Neural crest cell (in vitro differentiated cells): ENCODE data around the gene LRCH1. TPM values are rescaled to one million over a fixed set of nuclear protein-coding genes. Genes with fewer than 3 reads are reported as not detected.
A peak's percentile ranks its signal among the peaks of the same experiment; 100 is the strongest.

Source experiments
- DNase-seq: peaks from one replicate; pipeline ENCODE4 v3.0.0; 2021; ENCODE audit warnings: low read depth, mixed read lengths, low spot score
- H3K27ac Mint-ChIP-seq: one replicate; pipeline ENCODE4 v1.8.0; 2021; ENCODE audit warnings: mild to moderate bottlenecking, mixed read lengths; ENCODE audit not compliant: unreplicated experiment
- H3K27me3 Mint-ChIP-seq: 2 replicates; pipeline ENCODE4 v1.8.0; 2021; ENCODE audit warnings: low read depth, mild to moderate bottlenecking, mixed read lengths
- H3K36me3 Mint-ChIP-seq: 2 replicates; pipeline ENCODE4 v1.8.0; 2021; ENCODE audit warnings: low read depth, mild to moderate bottlenecking, mixed read lengths
- H3K4me1 Mint-ChIP-seq: 2 replicates; pipeline ENCODE4 v1.8.0; 2021; ENCODE audit warnings: mixed read lengths
- H3K4me3 Mint-ChIP-seq: one replicate; pipeline ENCODE4 v1.8.0; 2021; ENCODE audit warnings: mild to moderate bottlenecking, mixed read lengths
- H3K9me3 Mint-ChIP-seq: 2 replicates; pipeline ENCODE4 v1.8.0; 2021; ENCODE audit warnings: mixed read lengths
- CTCF ChIP-seq: fragments of 200-600 bp; sonication (generic); conservative IDR thresholded peaks from 2 replicates; pipeline ENCODE4 v1.5.0; 2021; ENCODE audit warnings: antibody characterized with exemption, mild to moderate bottlenecking
- total RNA-seq: library from RNA; stranded (reverse); gene quantifications from 2 replicates; pipeline ENCODE4 v1.2.1, GENCODE V29; 2021

Gene LRCH1
- total RNA-seq, 1 donor from 2014 or later: 15.8 TPM

DNA sequence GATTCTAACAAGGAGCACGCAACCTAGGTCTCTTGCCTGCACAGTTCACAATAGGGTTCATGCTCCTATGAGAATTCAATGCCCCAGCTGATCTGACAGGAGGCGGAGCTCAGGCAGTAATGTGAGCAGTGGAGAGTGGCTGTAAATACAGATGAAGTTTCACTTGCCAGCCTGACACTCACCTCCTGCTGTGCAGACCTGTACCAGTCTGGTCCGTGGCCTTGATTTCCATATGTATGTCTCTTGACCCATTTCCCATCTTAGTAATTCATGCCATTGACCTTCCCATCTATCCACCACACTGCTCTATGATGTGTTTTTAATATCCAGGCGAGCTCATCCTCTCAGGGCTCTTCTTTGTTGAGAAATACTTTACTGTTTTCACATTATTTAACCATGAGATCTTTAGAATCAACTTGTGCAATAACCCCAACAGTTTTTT, 95.2 kb downstream of the LRCH1 start:
- Mint-ChIP-seq H3K4me3 (peak overlapping the region; percentile 0), H3K36me3 (peaks cover 7% of the 10 kb centered on the region), H3K27me3 (no peaks in the 10 kb centered on the region), H3K27ac (no peak overlapping the region), H3K4me1 (peaks cover 24% of the 10 kb centered on the region), H3K9me3 (no peaks in the 10 kb centered on the region)
- no peak for TF ChIP-seq CTCF
- peak; percentile 18 for DNase-seq

GRCh38 chr13:46649816-46650215, 96.8 kb downstream of the LRCH1 start:
- peaks cover 23% of the 10 kb centered on the region for H3K4me1 Mint-ChIP-seq

DNA sequence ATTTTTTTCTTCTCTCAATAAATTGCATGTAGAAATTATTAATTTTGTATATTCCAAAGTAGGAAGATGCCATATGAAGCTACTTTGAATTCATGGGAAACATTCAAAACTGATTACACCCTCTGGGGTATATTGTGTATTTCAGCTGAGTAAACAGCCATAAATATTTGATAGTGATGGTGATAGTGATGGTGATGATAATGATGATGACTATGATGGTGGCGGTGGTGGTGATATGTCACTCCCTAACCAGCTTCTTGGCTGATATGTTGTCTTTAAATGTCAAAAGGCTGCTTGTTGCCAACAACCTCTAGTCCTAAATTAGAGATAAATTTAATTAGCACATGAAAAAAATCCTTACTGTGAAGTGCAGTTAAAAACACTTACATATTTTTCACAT, 102.0 kb downstream of the LRCH1 start:
- Mint-ChIP-seq H3K36me3 (peaks cover 7% of the 10 kb centered on the region), H3K4me1 (peaks cover 16% of the 10 kb centered on the region), H3K27ac (no peak overlapping the region), H3K27me3 (no peaks in the 10 kb centered on the region), H3K4me3 (no peak overlapping the region), H3K9me3 (no peaks in the 10 kb centered on the region)
- DNase-seq: no peak
- TF ChIP-seq CTCF: no peak

More at GRCh38 chr13:46649816-46650215, 96.8 kb downstream of the LRCH1 start:
- no peak for DNase-seq
- no peak for TF ChIP-seq CTCF
- H3K9me3 Mint-ChIP-seq: no peaks in the 10 kb centered on the region
- H3K27me3 Mint-ChIP-seq: no peaks in the 10 kb centered on the region
- peaks cover 7% of the 10 kb centered on the region for H3K36me3 Mint-ChIP-seq
- H3K27ac Mint-ChIP-seq: no peak overlapping the region
- no peak overlapping the region for H3K4me3 Mint-ChIP-seq

- no peak for TF ChIP-seq CTCF
- Mint-ChIP-seq H3K4me3 (no peak overlapping the region), H3K4me1 (peaks cover 17% of the 10 kb centered on the region), H3K9me3 (no peaks in the 10 kb centered on the region), H3K36me3 (peaks cover 8% of the 10 kb centered on the region), H3K27me3 (no peaks in the 10 kb centered on the region), H3K27ac (peak overlapping the region; percentile 39)
- DNase-seq: no peak
Measured at GRCh38 chr13:46655377-46656180, 102.6 kb downstream of the LRCH1 start.

GRCh38 chr13:46656786-46657185, 103.8 kb downstream of the LRCH1 start:
- no peak for DNase-seq
- H3K36me3 Mint-ChIP-seq: peaks cover 13% of the 10 kb centered on the region
- H3K9me3 Mint-ChIP-seq: no peaks in the 10 kb centered on the region
- H3K27ac Mint-ChIP-seq: no peak overlapping the region
- H3K4me1 Mint-ChIP-seq: peaks cover 22% of the 10 kb centered on the region
- H3K4me3 Mint-ChIP-seq: no peak overlapping the region
- H3K27me3 Mint-ChIP-seq: no peaks in the 10 kb centered on the region
- TF ChIP-seq CTCF: no peak
